Endothelial cell of umbilical vein (primary cell): ENCODE measurements around the gene CCDC39. TPM values are rescaled to one million over a fixed set of nuclear protein-coding genes. Genes with fewer than 3 reads are reported as not detected.

Experiments used
- BruUV-seq: library from RNA; stranded (reverse); fragments of 400-500 nt; replicated peaks from 2 replicates; lab custom pipeline; 2021; lab: Mats Ljungman, UMichigan
- CTCF ChIA-PET: fragments of 300-600, 350-600 bp; sonication (Branson Sonifier 250); formaldehyde crosslinking; loops from one replicate; lab custom pipeline; 2021; ENCODE audit warnings: antibody characterized with exemption, inconsistent platforms; lab: Charles Lee
- POLR2A ChIA-PET: fragments of 300-600, 350-600 bp; sonication (Branson Sonifier 250); formaldehyde crosslinking; loops from one replicate; lab custom pipeline; 2021; ENCODE audit warnings: antibody characterized with exemption, inconsistent platforms; lab: Charles Lee
- DNase-seq: peaks from one replicate; pipeline ENCODE4 v3.0.0-alpha.2; 2011; ENCODE audit warnings: low read depth, low spot score
- FAIRE-seq: peaks from 2 replicates; lab custom pipeline; 2011; peaks lifted over from hg19 to GRCh38; lab: Jason Lieb, UNC
- H2AFZ ChIP-seq: 2 replicates; pipeline ENCODE4 v1.6.0; 2012; ENCODE audit warnings: low read depth, low read length, control low read depth, inconsistent platforms
- H3K27ac ChIP-seq: 2 replicates; pipeline ENCODE4 v1.5.1; 2011; ENCODE audit warnings: low read depth, mild to moderate bottlenecking, control low read depth, low read length, moderate library complexity; ENCODE audit not compliant: insufficient read depth
- H3K27me3 ChIP-seq, 2 experiments: 2 replicates each; pipeline versions ENCODE4 v1.6.0 to v1.6.1; 2011; ENCODE audit warnings: low read length in 2 of 2, mixed read lengths in 1 of 2; ENCODE audit not compliant: control insufficient read depth in 2 of 2, insufficient read depth in 2 of 2
- H3K36me3 ChIP-seq, 2 experiments: 2 replicates in 1 of 2; 3 replicates in 1 of 2; pipeline ENCODE4 v1.5.1; 2011; ENCODE audit warnings: low read length in 2 of 2, mild to moderate bottlenecking in 1 of 2, moderate library complexity in 1 of 2; ENCODE audit not compliant: control insufficient read depth in 2 of 2, insufficient read depth in 2 of 2; ENCODE audit errors: extremely low read depth in 1 of 2
- H3K4me1 ChIP-seq: 3 replicates; pipeline ENCODE4 v1.5.1; 2011; ENCODE audit warnings: mild to moderate bottlenecking, low read length; ENCODE audit not compliant: control insufficient read depth, insufficient read depth; ENCODE audit errors: extremely low read depth
- H3K4me2 ChIP-seq: 2 replicates; pipeline ENCODE4 v1.6.1; 2011; ENCODE audit warnings: low read length, control low read depth, mixed read lengths; ENCODE audit not compliant: insufficient read depth
- H3K4me3 ChIP-seq, 3 experiments: fragments of 200-600 bp in 1 of 3; sonication (generic), shearing (Covaris generic) in 1 of 3; replicated peaks in 1 of 3; 2 replicates each; pipeline ENCODE4 v1.5.1; 2011 to 2016; ENCODE audit warnings: control low read depth in 3 of 3, low read length in 3 of 3, mild to moderate bottlenecking in 2 of 3, inconsistent platforms in 1 of 3, low read depth in 1 of 3, moderate library complexity in 1 of 3; ENCODE audit not compliant: insufficient read depth in 1 of 3
- H3K79me2 ChIP-seq: 2 replicates; pipeline ENCODE4 v1.6.0; 2012; ENCODE audit warnings: low read length, inconsistent platforms; ENCODE audit not compliant: control insufficient read depth, insufficient read depth
- H3K9ac ChIP-seq: replicated peaks from 2 replicates; pipeline ENCODE3; 2011; ENCODE audit warnings: low read length, control low read depth; ENCODE audit not compliant: insufficient read depth; ENCODE audit errors: extremely low read depth
- H3K9me1 ChIP-seq: replicated peaks from 3 replicates; pipeline ENCODE4 v1.6.0; 2011; ENCODE audit warnings: mild to moderate bottlenecking, low read length; ENCODE audit not compliant: control insufficient read depth, insufficient read depth; ENCODE audit errors: extremely low read depth
- H3K9me3 ChIP-seq: replicated peaks from 2 replicates; pipeline ENCODE4 v1.5.1; 2012; ENCODE audit warnings: low read length, inconsistent platforms; ENCODE audit not compliant: control insufficient read depth, insufficient read depth
- H4K20me1 ChIP-seq: replicated peaks from 2 replicates; pipeline ENCODE3; 2011; ENCODE audit warnings: mild to moderate bottlenecking, low read length; ENCODE audit not compliant: control insufficient read depth, insufficient read depth; ENCODE audit errors: extremely low read depth
- CTCF ChIP-seq, 2 donors: IDR thresholded peaks; 1 replicate in 1 of 2; 2 replicates in 1 of 2; pipeline ENCODE4 v1.5.1; 2011; ENCODE audit warnings: low read length in 2 of 2, mild to moderate bottlenecking in 2 of 2, moderate library complexity in 2 of 2, control low read depth in 1 of 2, inconsistent platforms in 1 of 2, low read depth in 1 of 2; ENCODE audit not compliant: insufficient read depth in 1 of 2; ENCODE audit errors: extremely low read depth in 1 of 2
- EZH2 ChIP-seq: IDR thresholded peaks from 2 replicates; pipeline ENCODE4 v1.6.1; 2012; ENCODE audit warnings: borderline replicate concordance, low read depth, mild to moderate bottlenecking, moderate library complexity, low read length, inconsistent platforms; ENCODE audit not compliant: severe bottlenecking
- FOS ChIP-seq: IDR thresholded peaks from 2 replicates; pipeline ENCODE4 v1.6.1; 2011; ENCODE audit warnings: mild to moderate bottlenecking, low read length, moderate library complexity, borderline replicate concordance; ENCODE audit not compliant: insufficient read depth
- GATA2 ChIP-seq: IDR thresholded peaks from 2 replicates; pipeline ENCODE4 v1.7.0; 2011; ENCODE audit warnings: low read depth, mild to moderate bottlenecking, moderate library complexity, mixed read lengths, low read length; ENCODE audit not compliant: insufficient read length, insufficient read depth
- JUN ChIP-seq: IDR thresholded peaks from 2 replicates; pipeline ENCODE4 v1.6.1; 2011; ENCODE audit warnings: borderline replicate concordance, low read depth; ENCODE audit not compliant: insufficient read length, insufficient read depth
- MAX ChIP-seq: IDR thresholded peaks from 2 replicates; pipeline ENCODE4 v1.6.1; 2011; ENCODE audit not compliant: insufficient read depth, insufficient read length
- MYC ChIP-seq: IDR thresholded peaks from one replicate; pipeline ENCODE4 v1.6.1; 2011; ENCODE audit warnings: mild to moderate bottlenecking, low read depth, low read length
- POLR2A ChIP-seq: IDR thresholded peaks from 2 replicates; pipeline ENCODE4 v1.6.1; 2012; ENCODE audit warnings: low read depth, mild to moderate bottlenecking, control low read depth, low read length
- POLR2AphosphoS5 ChIP-seq: IDR thresholded peaks from 2 replicates; pipeline ENCODE4 v1.6.1; 2012; ENCODE audit warnings: low read depth, mild to moderate bottlenecking, control low read depth, low read length, moderate library complexity; ENCODE audit not compliant: insufficient read depth
- dilution Hi-C: fragments of 300-500 bp; cut with MboI; formaldehyde crosslinking; loops from one replicate; pipeline ENCODE4 v1.15.0; 2019; ENCODE audit warnings: low sequenced_read_pairs; ENCODE audit not compliant: extremely low pct_ligation_motif_present
- intact Hi-C: fragments of 100-400 bp; cut with micrococcal nuclease; formaldehyde crosslinking; loops from one replicate; pipeline ENCODE4 v1.10.0; 2022
- polyA plus RNA-seq, 4 experiments: library from polyadenylated mRNA; depleted of rRNA in 3 of 4; stranded (reverse) in 3 of 4; unstranded in 1 of 4; fragments of >200 nt; gene quantifications; 2 replicates each; pipeline versions ENCODE4 v1.2.1 to v1.2.3, GENCODE V29; 2011 to 2012; ENCODE audit warnings: missing spikeins in 1 of 4
- total RNA-seq: library from RNA; stranded (reverse); gene quantifications from 2 replicates; pipeline ENCODE4 v1.2.3, GENCODE V29; 2021

CCDC39 gene
- total and polyA plus RNA-seq, 2 donors (not counting 3 experiments of a cell fraction or from before 2014, with no cell fraction given), result not detected

- Histone ChIP-seq H3K27me3 (peaks cover 0 to 3% of the 10 kb centered on the region in 2 experiments), H3K9me1 (no peaks in the 10 kb centered on the region), H2AFZ (peak overlapping the region; percentile 29), H3K9me3 (no peaks in the 10 kb centered on the region), H3K27ac (peak overlapping the region; percentile 48), H4K20me1 (no peaks in the 10 kb centered on the region), H3K4me1 (peaks cover 11% of the 10 kb centered on the region), H3K36me3 (peaks cover 0 to 4% of the 10 kb centered on the region in 2 experiments), H3K79me2 (no peaks in the 10 kb centered on the region), H3K9ac (no peak overlapping the region), H3K4me2 (peak overlapping the region; percentile 2), H3K4me3 (no peak overlapping the region)
- CTCF ChIA-PET, result interaction anchor here (1.0 kb wide), 1 partner anchor 11 kb away, joined by 3 read pairs; no protein-coding TSS in a partner anchor
- BruUV-seq, result no TSS peak
- DNase-seq (peak; percentile 53), FAIRE-seq (peak; percentile 92)
- POLR2A ChIA-PET, result no interaction called here
- intact Hi-C loops, result no loop called here
- TF ChIP-seq MAX (no peak), MYC (no peak), EZH2 (no peak), GATA2 (peak; percentile 37), FOS (peak; percentile 92), POLR2A (no peak), POLR2AphosphoS5 (peak; percentile 28), JUN (peak; percentile 67), CTCF (IDR thresholded peaks at IDR 0.05; ENCODE audit: extremely low read depth in 1 of 2, insufficient read depth in 1 of 2, low read depth in 1 of 2, low read length in 2 of 2) (no peak)
- dilution Hi-C loops, result no loop called here
Observed at GRCh38 chr3:180630371-180630770, 48.9 kb downstream of the CCDC39 start.
